Spleen (tissue), 7 donors: ENCODE results near the gene FYN.

Experiments
- POLR2A ChIP-seq, 3 donors: fragments of 450-650 bp; IDR thresholded peaks; one replicate each; pipeline ENCODE4 v1.5.1; 2017; ENCODE audit warnings: antibody characterized with exemption in 3 of 3, mild to moderate bottlenecking in 1 of 3
- TF ChIP-seq, protein P1 (sequence below), 11 experiments: fragments of 200-600 bp in 7 of 11; fragments of 450-650 bp in 4 of 11; sonication (generic) in 4 of 11; IDR thresholded peaks in 8 of 11; conservative IDR thresholded peaks in 3 of 11; 1 replicate in 7 of 11; 2 replicates in 4 of 11; pipeline versions ENCODE4 v1.4.0 to v1.8.0; 2016 to 2021; ENCODE audit warnings: antibody characterized with exemption in 11 of 11, inconsistent platforms in 4 of 11, mild to moderate bottlenecking in 1 of 11
- donor health status: DM: no; HTN: no; CAD: no; lungs with moderate emphysema.
- donor health status: DM: no; HTN: no; CAD: no.
- donor health status: DM: no; HTN: no; CAD: no.

DNA sequence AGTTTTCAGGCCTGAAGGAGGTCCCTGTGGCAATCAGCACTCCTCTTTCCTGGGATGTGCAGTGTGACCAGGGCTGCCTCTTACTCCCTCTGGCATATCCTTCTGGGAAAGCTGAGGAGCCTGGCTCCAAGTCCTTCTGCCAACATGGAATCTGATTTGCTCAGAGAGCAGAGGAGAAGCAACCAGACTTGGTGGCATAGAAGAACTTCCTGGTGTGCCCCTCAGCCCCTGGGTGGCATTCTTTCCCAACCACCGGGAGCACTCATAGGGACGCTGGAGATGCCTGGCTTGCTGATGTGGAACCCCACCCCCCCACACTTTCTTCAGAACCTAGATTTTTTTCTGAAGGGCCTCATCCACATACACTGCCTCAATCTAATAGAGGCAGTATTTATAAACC, 160.0 kb downstream of the FYN start:
- TF ChIP-seq POLR2A (IDR thresholded peaks at IDR 0.05), result no peak
- TF ChIP-seq, protein P1, sequence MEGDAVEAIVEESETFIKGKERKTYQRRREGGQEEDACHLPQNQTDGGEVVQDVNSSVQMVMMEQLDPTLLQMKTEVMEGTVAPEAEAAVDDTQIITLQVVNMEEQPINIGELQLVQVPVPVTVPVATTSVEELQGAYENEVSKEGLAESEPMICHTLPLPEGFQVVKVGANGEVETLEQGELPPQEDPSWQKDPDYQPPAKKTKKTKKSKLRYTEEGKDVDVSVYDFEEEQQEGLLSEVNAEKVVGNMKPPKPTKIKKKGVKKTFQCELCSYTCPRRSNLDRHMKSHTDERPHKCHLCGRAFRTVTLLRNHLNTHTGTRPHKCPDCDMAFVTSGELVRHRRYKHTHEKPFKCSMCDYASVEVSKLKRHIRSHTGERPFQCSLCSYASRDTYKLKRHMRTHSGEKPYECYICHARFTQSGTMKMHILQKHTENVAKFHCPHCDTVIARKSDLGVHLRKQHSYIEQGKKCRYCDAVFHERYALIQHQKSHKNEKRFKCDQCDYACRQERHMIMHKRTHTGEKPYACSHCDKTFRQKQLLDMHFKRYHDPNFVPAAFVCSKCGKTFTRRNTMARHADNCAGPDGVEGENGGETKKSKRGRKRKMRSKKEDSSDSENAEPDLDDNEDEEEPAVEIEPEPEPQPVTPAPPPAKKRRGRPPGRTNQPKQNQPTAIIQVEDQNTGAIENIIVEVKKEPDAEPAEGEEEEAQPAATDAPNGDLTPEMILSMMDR (IDR thresholded peaks at IDR 0.05 in 8 of 11, conservative IDR thresholded peaks at IDR 0.05 in 3 of 11), result no peak
